Stimulated activated CD4-positive, alpha-beta T cell treated with anti-CD3 and anti-CD28 coated beads, Interleukin-4, amount 100 ng/mL, for 1 hour (primary cell): Measurements from ENCODE around the gene ZNF559.

ENCODE experiments used
- DNase-seq: peaks from one replicate; pipeline ENCODE4 v3.0.0-alpha.2; 2020

ZNF559 gene

GRCh38 chr19:9354651-9355050, 30.7 kb downstream of the ZNF559 start:
- no peak for DNase-seq

- no peak for DNase-seq
These were observed 38.9 kb downstream of the ZNF559 start, which contains the start of gene ZNF177 for GRCh38 chr19:9362905-9363304. ZNF177 (plus strand) TSS chr19:9363013; CDS start chr19:9378312, 15,299 bp downstream.

- no peak for DNase-seq
These were observed 47.0 kb downstream of the ZNF559 start for GRCh38 chr19:9370738-9371619.

- DNase-seq: no peak
These were observed 57.4 kb downstream of the ZNF559 start for GRCh38 chr19:9381361-9381785.
